ENCODE data around the gene EVI5L. TPM values are rescaled to one million over a fixed set of nuclear protein-coding genes. Genes with fewer than 3 reads are reported as not detected.
A peak's percentile ranks its signal among the peaks of the same experiment; 100 is the strongest.

EVI5L gene
- total and polyA plus RNA-seq, 2 of the 8 experiments (the other 6 are each of a cell fraction or from before 2014, with no cell fraction given), result 7.2 to 11.0 TPM

- H2AK5ac ChIP-seq (ENCODE audit: low read depth, low read length), result no peak overlapping the region
- H2AFZ ChIP-seq (ENCODE audit: low read length), result peak overlapping the region; percentile 17; the same call in 1 of the 2 replicates
- no peak overlapping the region for H3K27ac ChIP-seq (ENCODE audit: low read depth, low read length)
- DNase-seq (ENCODE audit: low read depth in 1 of 2, low spot score in 2 of 2) (peak in 1 of 2 experiments; percentile 66), FAIRE-seq (no peak)
- H3K18ac ChIP-seq (ENCODE audit: extremely low read depth, low read length), result no peak overlapping the region
- H3K79me2 ChIP-seq (ENCODE audit: control insufficient read depth in 1 of 2, insufficient read depth in 2 of 2, low read length in 2 of 2), result no peaks in the 10 kb centered on the region
- H3K9me3 ChIP-seq (ENCODE audit: insufficient read depth in 2 of 2, low read depth in 1 of 2, low read length in 1 of 2), result no peaks in the 10 kb centered on the region
- no peak overlapping the region for H3K23ac ChIP-seq (ENCODE audit: insufficient read length)
- H2BK5ac ChIP-seq (ENCODE audit: low read depth, low read length), result no peak overlapping the region; the same call in 1 of the 2 replicates
- H4K91ac ChIP-seq (replicated peaks; ENCODE audit: insufficient read length, low read length), result no peak overlapping the region
- H2BK120ac ChIP-seq (replicated peaks; ENCODE audit: low read depth, low read length), result no peak overlapping the region
- peak overlapping the region; percentile 87 to 99 for H3K4me2 ChIP-seq (ENCODE audit: insufficient read depth in 1 of 2, low read depth in 2 of 2, low read length in 2 of 2)
- peak overlapping the region; percentile 23 to 62 (median 47) for H3K4me3 ChIP-seq (ENCODE audit: extremely low read depth in 1 of 4, insufficient read depth in 2 of 4, low read depth in 3 of 4, low read length in 4 of 4)
- no peak overlapping the region; a peak in 1 of 7 replicates for H3K9ac ChIP-seq (replicated peaks in 1 of 4; ENCODE audit: extremely low read depth in 1 of 4, low read depth in 3 of 4, low read length in 3 of 4)
- H3K4me1 ChIP-seq (replicated peaks in 1 of 4; ENCODE audit: control insufficient read depth in 3 of 4, insufficient read depth in 4 of 4, low read length in 3 of 4), result peaks cover 0 to 19% (median 12%) of the 10 kb centered on the region in 4 experiments; a peak in 6 of 7 replicates
- CTCF ChIA-PET (ENCODE audit: partially characterized antibody), result interaction anchor here (0.6 to 1.4 kb wide), 4 partner anchors 11 to 63 kb away, joined by 3 to 5 read pairs (median 4); no protein-coding TSS in a partner anchor
- peak overlapping the region; percentile 5 for H4K5ac ChIP-seq (ENCODE audit: insufficient read length, low read depth, low read length)
- no peaks in the 10 kb centered on the region for H3K79me1 ChIP-seq (ENCODE audit: low read depth, low read length)
- peaks cover 13 to 35% (median 29%) of the 10 kb centered on the region in 4 experiments for H3K27me3 ChIP-seq (replicated peaks in 1 of 4; ENCODE audit: control insufficient read depth in 3 of 4, extremely low read depth in 1 of 4, insufficient read depth in 3 of 4, low read length in 3 of 4)
- POLR2A ChIA-PET (ENCODE audit: partially characterized antibody), result interaction anchor here (0.6 to 4.0 kb wide), 2 partner anchors 11 to 280 kb away, joined by 3 to 13 read pairs; no protein-coding TSS in a partner anchor
- H3K56ac ChIP-seq (replicated peaks; ENCODE audit: insufficient read length, low read depth, low read length), result no peak overlapping the region
- H2BK15ac ChIP-seq (ENCODE audit: low read length), result 0 out of 2 replicates have a peak overlapping the region, but pooled peaks have one; percentile 8
- H3K14ac ChIP-seq (ENCODE audit: insufficient read length), result no peak overlapping the region
- TF ChIP-seq SUZ12 (IDR thresholded peaks at IDR 0.05; ENCODE audit: low read length) (peak; percentile 33; the same call in 1 of the 2 replicates), SIX5 (IDR thresholded peaks at IDR 0.05; ENCODE audit: low read depth, low read length) (no peak)
- no peak overlapping the region for H2BK12ac ChIP-seq (ENCODE audit: low read depth, low read length)
- 5% methylated on average over 18 of the region's 23 CpGs; no CpG with 5 or more reads in 1 of the 2 experiments for WGBS, 2 experiments (ENCODE audit: extremely low coverage in 1 of 2, insufficient coverage in 1 of 2, insufficient read length in 1 of 2, insufficient replicate concordance in 2 of 2, low coverage in 1 of 2, low lambda C conversion rate in 2 of 2, missing lambda C conversion rate in 1 of 2)
- no peak overlapping the region for H2BK20ac ChIP-seq (ENCODE audit: low read length)
- H4K20me1 ChIP-seq (replicated peaks in 1 of 2; ENCODE audit: control insufficient read depth in 1 of 2, insufficient read depth in 2 of 2, low read length in 2 of 2), result peaks cover 0 to 2% of the 10 kb centered on the region in 2 experiments
- peak overlapping the region; percentile 79; the same call in 1 of the 2 replicates for H4K8ac ChIP-seq (ENCODE audit: extremely low read depth, insufficient read depth, low read length)
- H3K36me3 ChIP-seq (ENCODE audit: control insufficient read depth in 2 of 4, insufficient read depth in 4 of 4, low read length in 3 of 4), result no peaks in the 10 kb centered on the region
- H3K23me2 ChIP-seq (ENCODE audit: low read depth, low read length), result peaks cover 15% of the 10 kb centered on the region
- no peak overlapping the region for H3K4ac ChIP-seq (replicated peaks; ENCODE audit: insufficient read length, low read depth, low read length)
These were observed 41.1 kb upstream of the EVI5L start for GRCh38 chr19:7788933-7789323.
